Spinal cord (tissue), 10 donors: ENCODE results near the gene C16orf92. TPM values are rescaled to one million over a fixed set of nuclear protein-coding genes. Genes with fewer than 3 reads are reported as not detected.

Experiments
- DNase-seq, 6 donors: peaks; one replicate each; pipeline versions ENCODE4 v3.0.0 to v3.0.0-alpha.2; 2013 to 2015; ENCODE audit warnings: low spot score in 6 of 6, low read depth in 4 of 6
- H3K27ac ChIP-seq: one replicate; pipeline ENCODE4 v1.5.1; 2013; ENCODE audit warnings: low read depth, low read length, control low read depth
- H3K27me3 ChIP-seq: one replicate; pipeline ENCODE4 v1.6.1; 2013; ENCODE audit warnings: low read length; ENCODE audit not compliant: control insufficient read depth, insufficient read depth
- H3K36me3 ChIP-seq: one replicate; pipeline ENCODE4 v1.6.1; 2013; ENCODE audit warnings: low read length; ENCODE audit not compliant: control insufficient read depth, insufficient read depth
- H3K4me1 ChIP-seq: one replicate; pipeline ENCODE4 v1.6.1; 2013; ENCODE audit warnings: low read length; ENCODE audit not compliant: control insufficient read depth, insufficient read depth
- H3K4me3 ChIP-seq: one replicate; pipeline ENCODE4 v1.5.1; 2013; ENCODE audit warnings: low read depth, low read length, control low read depth
- H3K9me3 ChIP-seq: one replicate; pipeline ENCODE4 v1.6.1; 2013; ENCODE audit warnings: low read length; ENCODE audit not compliant: control insufficient read depth, insufficient read depth
- WGBS: methylation state at CpG from one replicate; pipeline ENCODE4 v1.1.5; 2013; ENCODE audit warnings: missing lambda C conversion rate; ENCODE audit not compliant: insufficient coverage; 5-methylcytosine and 5-hydroxymethylcytosine counted together
- polyA plus RNA-seq, 2 donors: library from polyadenylated mRNA; unstranded; fragments of 120-200 nt; gene quantifications; one replicate each; pipeline ENCODE4 v1.2.1, GENCODE V29; 2013; ENCODE audit not compliant: insufficient read length in 2 of 2
- total RNA-seq, 2 donors: library from RNA; depleted of rRNA in 1 of 2; stranded (reverse); fragments of 120-200 nt in 1 of 2; fragments of >200 nt in 1 of 2; gene quantifications; one replicate each; pipeline versions ENCODE4 v1.2.3 to v1.2.4, GENCODE V29; 2013 to 2014
- donor health status: healthy.

C16orf92 gene
- total and polyA plus RNA-seq, 4 donors = 0.76 to 2.0 TPM; not detected in 2

- H3K4me1 ChIP-seq = peaks cover 26% of the 10 kb centered on the region
- H3K27me3 ChIP-seq = no peaks in the 10 kb centered on the region
- H3K36me3 ChIP-seq = peaks cover 58% of the 10 kb centered on the region
- H3K4me3 ChIP-seq = peak overlapping the region; percentile 98
- peak overlapping the region; percentile 95 for H3K27ac ChIP-seq
- no peaks in the 10 kb centered on the region for H3K9me3 ChIP-seq
- no peak for DNase-seq
- WGBS = 5% methylated on average over 20 of the region's 24 CpGs
Observed at GRCh38 chr16:29994600-29995323, 28.2 kb upstream of the C16orf92 start.

- H3K4me1 ChIP-seq = peaks cover 26% of the 10 kb centered on the region
- peaks cover 64% of the 10 kb centered on the region for H3K36me3 ChIP-seq
- peak; percentile 68 to 97 (median 80) for DNase-seq
Observed at GRCh38 chr16:29995324-29995910, 27.6 kb upstream of the C16orf92 start, which contains the start of gene HIRIP3. HIRIP3 (minus strand) TSS chr16:29995617; CDS start chr16:29995605, 12 bp downstream.

GRCh38 chr16:29995911-29996765 lies 26.9 kb upstream of the C16orf92 start, which contains the start of gene INO80E:
INO80E (plus strand) TSS chr16:29996241; CDS start chr16:29996311, 70 bp downstream.
- Histone ChIP-seq H3K4me3 (peak within 1 kb of the TSS; percentile 98), H3K36me3 (peaks cover 64% of the 10 kb centered on the region)
- WGBS = under 1% methylated on average over 65 of the region's 65 CpGs

More at GRCh38 chr16:29995324-29995910, 27.6 kb upstream of the C16orf92 start, which contains the start of gene HIRIP3:
- WGBS = 0% methylated on average over 53 of the region's 53 CpGs
- Histone ChIP-seq H3K27me3 (no peaks in the 10 kb centered on the region), H3K9me3 (no peaks in the 10 kb centered on the region), H3K27ac (peak within 1 kb of the TSS; percentile 95), H3K4me3 (peak within 1 kb of the TSS; percentile 98)

GRCh38 chr16:29996766-29997250 lies 26.2 kb upstream of the C16orf92 start:
- Histone ChIP-seq H3K4me3 (peak overlapping the region; percentile 98), H3K36me3 (peaks cover 64% of the 10 kb centered on the region), H3K27me3 (no peaks in the 10 kb centered on the region), H3K9me3 (no peaks in the 10 kb centered on the region), H3K4me1 (peaks cover 26% of the 10 kb centered on the region), H3K27ac (no peak overlapping the region)
- 100% methylated on average over 1 of the region's 9 CpGs for WGBS
- DNase-seq = no peak

More at GRCh38 chr16:29995911-29996765, 26.9 kb upstream of the C16orf92 start, which contains the start of gene INO80E:
- Histone ChIP-seq H3K9me3 (no peaks in the 10 kb centered on the region), H3K4me1 (peaks cover 26% of the 10 kb centered on the region), H3K27me3 (no peaks in the 10 kb centered on the region), H3K27ac (peak within 1 kb of the TSS; percentile 95)
- peak; percentile 87 to 99 (median 96) for DNase-seq

- H3K27me3 ChIP-seq = no peaks in the 10 kb centered on the region
- no peak for DNase-seq
- no peak overlapping the region for H3K4me3 ChIP-seq
- WGBS = 91% methylated on average over 6 of the region's 6 CpGs
- H3K27ac ChIP-seq = no peak overlapping the region
- H3K36me3 ChIP-seq = peaks cover 64% of the 10 kb centered on the region
- H3K4me1 ChIP-seq = peaks cover 18% of the 10 kb centered on the region
- no peaks in the 10 kb centered on the region for H3K9me3 ChIP-seq
Observed at GRCh38 chr16:29999605-30000004, 23.4 kb upstream of the C16orf92 start.

GRCh38 chr16:30000735-30001631 lies 22.0 kb upstream of the C16orf92 start:
- no peak for DNase-seq
- Histone ChIP-seq H3K4me1 (peaks cover 16% of the 10 kb centered on the region), H3K9me3 (no peaks in the 10 kb centered on the region), H3K27me3 (no peaks in the 10 kb centered on the region), H3K4me3 (no peak overlapping the region), H3K27ac (no peak overlapping the region), H3K36me3 (peaks cover 75% of the 10 kb centered on the region)
- 61% methylated on average over 20 of the region's 33 CpGs for WGBS

GRCh38 chr16:30002614-30003346 lies 20.2 kb upstream of the C16orf92 start:
- H3K27ac ChIP-seq = no peak overlapping the region
- WGBS = 91% methylated on average over 19 of the region's 19 CpGs
- no peak for DNase-seq
- no peaks in the 10 kb centered on the region for H3K27me3 ChIP-seq
- peaks cover 9% of the 10 kb centered on the region for H3K4me1 ChIP-seq
- peaks cover 89% of the 10 kb centered on the region for H3K36me3 ChIP-seq
- no peaks in the 10 kb centered on the region for H3K9me3 ChIP-seq
- no peak overlapping the region for H3K4me3 ChIP-seq

GRCh38 chr16:30003670-30004423 lies 19.2 kb upstream of the C16orf92 start:
- WGBS = 88% methylated on average over 13 of the region's 17 CpGs
- H3K4me3 ChIP-seq = no peak overlapping the region
- peaks cover 89% of the 10 kb centered on the region for H3K36me3 ChIP-seq

More at GRCh38 chr16:30003670-30004423, 19.2 kb upstream of the C16orf92 start:
- no peak overlapping the region for H3K27ac ChIP-seq
- H3K27me3 ChIP-seq = no peaks in the 10 kb centered on the region
- no peaks in the 10 kb centered on the region for H3K9me3 ChIP-seq
- DNase-seq = no peak
- H3K4me1 ChIP-seq = peaks cover 9% of the 10 kb centered on the region
